T-cell (primary cell): ENCODE measurements around the gene TTLL11. TPM values are rescaled to one million over a fixed set of nuclear protein-coding genes. Genes with fewer than 3 reads are reported as not detected.

Experiments
- ATAC-seq, 4 experiments: fragments of 200-7000 bp in 3 of 4; fragments of 150-1000 bp in 1 of 4; cut with Tn5 transposase; replicated peaks in 1 of 4; 1 replicate in 3 of 4; 2 replicates in 1 of 4; pipeline ENCODE4 v1.10.0; 2021; ENCODE audit warnings: moderate library complexity in 3 of 4, mild to moderate bottlenecking in 2 of 4, moderate number of reproducible peaks in 1 of 4
- CTCF ChIA-PET, 2 donors: fragments of 300-600 bp; sonication (Branson Sonifier 250); formaldehyde crosslinking; loops; one replicate each; lab custom pipeline; 2022; ENCODE audit warnings: antibody characterized with exemption in 2 of 2; lab: Charles Lee
- POLR2A ChIA-PET, 2 donors: fragments of 300-600 bp; sonication (Branson Sonifier 250); formaldehyde crosslinking; loops; one replicate each; lab custom pipeline; 2022; ENCODE audit warnings: antibody characterized with exemption in 2 of 2; lab: Charles Lee
- DNase-seq, 35 experiments: peaks; one replicate each; pipeline versions ENCODE4 v3.0.0 to v3.0.0-alpha.2; 2013 to 2023
- H3K27ac ChIP-seq: one replicate; pipeline ENCODE4 v1.5.1; 2013; ENCODE audit warnings: low read length
- H3K27me3 ChIP-seq, 2 experiments: replicated peaks in 1 of 2; 1 replicate in 1 of 2; 2 replicates in 1 of 2; pipeline versions ENCODE4 v1.6.1 to v1.7.0; 2013; ENCODE audit warnings: low read length in 1 of 2, mixed read lengths in 1 of 2; ENCODE audit not compliant: control insufficient read depth in 2 of 2, insufficient read depth in 2 of 2; ENCODE audit errors: extremely low read depth in 1 of 2
- H3K36me3 ChIP-seq, 2 donors: 1 replicate in 1 of 2; 2 replicates in 1 of 2; pipeline versions ENCODE4 v1.6.1 to v1.7.0; 2013; ENCODE audit warnings: low read length in 1 of 2; ENCODE audit not compliant: control insufficient read depth in 2 of 2, insufficient read depth in 1 of 2; ENCODE audit errors: extremely low read depth in 1 of 2
- H3K4me1 ChIP-seq, 2 experiments: 1 replicate in 1 of 2; 2 replicates in 1 of 2; pipeline versions ENCODE4 v1.6.1 to v1.7.0; 2013; ENCODE audit warnings: low read length in 2 of 2, mixed read lengths in 1 of 2; ENCODE audit not compliant: insufficient read depth in 2 of 2, control insufficient read depth in 1 of 2; ENCODE audit errors: extremely low read depth in 1 of 2
- H3K4me3 ChIP-seq, 2 donors: 1 replicate in 1 of 2; 2 replicates in 1 of 2; pipeline versions ENCODE4 v1.5.1 to v1.7.0; 2013; ENCODE audit warnings: mild to moderate bottlenecking in 2 of 2, low read length in 1 of 2, moderate library complexity in 1 of 2; ENCODE audit not compliant: control insufficient read depth in 1 of 2; ENCODE audit errors: extremely low read depth in 1 of 2
- H3K9me3 ChIP-seq: 2 replicates; pipeline ENCODE4 v1.7.0; 2013
- H3K27ac Mint-ChIP-seq, 2 donors: one replicate each; pipeline ENCODE4 v1.8.0; 2020 to 2021; ENCODE audit warnings: mild to moderate bottlenecking in 2 of 2, mixed read lengths in 2 of 2
- H3K27me3 Mint-ChIP-seq, 2 donors: one replicate each; pipeline ENCODE4 v1.8.0; 2021 to 2022; ENCODE audit warnings: mixed read lengths in 2 of 2
- H3K36me3 Mint-ChIP-seq: one replicate; pipeline ENCODE4 v1.8.0; 2021; ENCODE audit warnings: mixed read lengths
- H3K4me1 Mint-ChIP-seq, 3 donors: one replicate each; pipeline ENCODE4 v1.8.0; 2020 to 2022; ENCODE audit warnings: mixed read lengths in 3 of 3, mild to moderate bottlenecking in 1 of 3
- H3K4me3 Mint-ChIP-seq, 3 donors: one replicate each; pipeline ENCODE4 v1.8.0; 2020 to 2022; ENCODE audit warnings: mild to moderate bottlenecking in 3 of 3, mixed read lengths in 3 of 3, moderate library complexity in 3 of 3
- H3K9me3 Mint-ChIP-seq, 3 donors: one replicate each; pipeline ENCODE4 v1.8.0; 2020 to 2022; ENCODE audit warnings: mixed read lengths in 3 of 3
- WGBS: methylation state at CpG from one replicate; pipeline ENCODE4 v1.1.5; 2013; ENCODE audit warnings: missing lambda C conversion rate; ENCODE audit not compliant: insufficient coverage; 5-methylcytosine and 5-hydroxymethylcytosine counted together
- total RNA-seq, 35 experiments: library from RNA in 6 of 35; stranded (reverse) in 6 of 35; fragments of 120-200 nt in 1 of 35; gene quantifications; one replicate each; pipeline versions ENCODE4 v1.2.1 to v1.2.4 and lab custom pipeline; 2013 to 2026

The TTLL11 gene
- total RNA-seq, 5 donors from 2014 or later (not counting 1 experiment from before 2014, with no cell fraction given): 3.4 to 4.8 (median 4.6) TPM

DNA sequence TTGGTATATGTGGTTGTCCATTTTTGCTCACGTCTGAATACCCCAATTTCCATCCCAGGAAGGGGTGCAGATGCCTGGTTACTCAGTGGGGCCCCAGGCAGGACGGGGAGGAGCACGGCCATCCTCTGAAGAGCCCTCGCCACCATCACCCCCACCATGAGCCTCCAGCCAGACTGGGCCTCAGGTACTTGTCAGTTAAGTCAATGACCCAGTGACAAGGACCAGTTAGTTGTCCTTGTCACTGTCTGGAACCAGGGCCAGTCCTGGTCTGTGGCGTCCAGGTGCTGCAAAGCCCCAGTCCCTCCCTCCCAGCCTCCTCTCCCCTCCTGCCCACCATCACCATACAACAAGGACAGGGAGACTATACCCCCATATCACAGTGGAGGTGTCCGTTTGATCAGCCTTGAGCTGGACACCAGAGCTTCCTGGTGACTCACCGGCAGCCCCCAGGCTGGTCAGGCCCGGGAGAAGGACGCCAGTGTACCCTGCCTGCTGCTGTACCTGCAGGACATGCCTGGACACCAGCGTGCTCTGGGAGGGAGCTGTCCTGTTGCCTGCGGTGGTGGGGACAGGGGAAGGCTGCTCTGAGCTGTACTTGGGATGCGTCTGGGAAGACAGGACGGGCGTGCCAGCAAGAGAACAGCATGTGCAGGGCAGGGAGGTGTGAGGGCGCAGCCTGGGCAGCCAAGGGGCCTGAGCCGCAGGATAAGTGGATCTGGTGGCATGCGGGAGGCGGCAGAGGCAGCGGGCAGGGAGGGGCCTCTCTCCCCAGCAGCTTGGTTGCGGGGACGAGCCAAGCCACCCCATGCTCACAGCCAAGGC, 32.6 kb upstream of the TTLL11 start:
- peak overlapping the region in 1 of 3 donors; percentile 75 for H3K4me3 Mint-ChIP-seq

DNA sequence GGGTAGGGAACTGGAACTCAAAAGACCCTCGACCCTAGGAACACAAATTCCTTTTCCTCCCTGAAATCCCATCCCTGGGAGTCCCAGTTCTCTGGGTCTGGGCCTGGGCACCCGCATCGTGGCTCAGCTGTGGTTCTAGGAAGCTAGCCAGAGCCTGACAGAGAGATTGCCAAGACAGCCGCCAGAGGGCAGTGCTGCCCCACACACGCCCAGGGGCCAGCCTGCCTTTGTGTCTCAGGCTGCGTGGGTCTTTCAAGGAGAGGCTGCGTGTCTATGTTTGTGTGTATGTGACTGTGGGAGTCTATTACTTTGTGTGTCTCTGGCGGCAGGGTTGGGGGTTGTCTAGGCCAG, 32.0 kb upstream of the TTLL11 start:
- Mint-ChIP-seq H3K27me3 (peaks cover 22 to 28% of the 10 kb centered on the region in 2 donors), H3K4me3 (peak overlapping the region; percentile 35 to 62 (median 40))
- no peaks in the 10 kb centered on the region for H3K36me3 ChIP-seq

More for the DNA sequence above, 32.6 kb upstream of the TTLL11 start:
- Histone ChIP-seq H3K36me3 (no peaks in the 10 kb centered on the region), H3K27ac (no peak overlapping the region), H3K27me3 (peaks cover 0 to 77% of the 10 kb centered on the region in 2 experiments), H3K4me3 (peak overlapping the region in 1 of 2 donors; percentile 53), H3K4me1 (peaks cover 0 to 44% of the 10 kb centered on the region in 2 experiments), H3K9me3 (no peaks in the 10 kb centered on the region)
- peak in 1 of 4 experiments; percentile 9 for ATAC-seq
- no peak for DNase-seq
- Mint-ChIP-seq H3K27ac (no peak overlapping the region), H3K27me3 (peaks cover 26 to 28% of the 10 kb centered on the region in 2 donors), H3K4me1 (peaks cover 15 to 45% (median 19%) of the 10 kb centered on the region in 3 donors), H3K9me3 (no peaks in the 10 kb centered on the region), H3K36me3 (no peaks in the 10 kb centered on the region)
- WGBS: 81% methylated on average over 18 of the region's 21 CpGs
- CTCF ChIA-PET: interaction anchor here (0.6 to 2.9 kb wide), 14 partner anchors 9 to 683 kb away, joined by 3 to 27 read pairs (median 4); partner anchors contain the start of genes MORN5 (in 1 of the 2) and NDUFA8 (in 1 of the 2)
- POLR2A ChIA-PET: interaction anchor here in 1 of 2 donors (0.6 kb wide), 1 partner anchor 1332 kb away, joined by 3 read pairs; no protein-coding TSS in a partner anchor

DNA sequence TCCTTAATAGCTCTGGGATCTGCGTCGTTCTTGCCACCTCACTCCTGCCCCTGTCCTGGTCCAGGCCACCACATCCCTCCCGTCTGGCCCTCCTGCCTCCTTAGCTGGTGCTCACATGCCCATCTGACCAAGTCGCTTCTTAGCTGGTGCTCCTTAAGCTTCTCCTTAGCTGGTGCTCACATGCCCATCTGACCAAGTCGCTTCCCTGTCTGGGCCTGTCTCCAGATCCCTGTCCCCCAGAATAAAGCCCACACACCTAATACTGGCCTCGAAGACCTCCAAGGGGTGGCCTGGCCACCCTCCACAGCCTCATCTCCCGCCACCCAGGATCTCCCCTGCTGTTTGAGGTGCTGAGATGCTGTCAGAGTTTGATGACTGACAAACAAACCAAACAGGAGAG, 31.4 kb upstream of the TTLL11 start:
- DNase-seq (no peak), ATAC-seq (no peak)
- no peaks in the 10 kb centered on the region for H3K36me3 Mint-ChIP-seq
- Histone ChIP-seq H3K27ac (no peak overlapping the region), H3K4me1 (peaks cover 0 to 44% of the 10 kb centered on the region in 2 experiments), H3K27me3 (peaks cover 0 to 74% of the 10 kb centered on the region in 2 experiments), H3K4me3 (no peak overlapping the region), H3K9me3 (no peaks in the 10 kb centered on the region), H3K36me3 (no peaks in the 10 kb centered on the region)
- no peaks in the 10 kb centered on the region for H3K9me3 Mint-ChIP-seq
- ChIA-PET CTCF (interaction anchor here (0.5 to 2.9 kb wide), 24 partner anchors 8 to 1001 kb away, joined by 3 to 27 read pairs (median 3); partner anchors contain the start of genes MORN5 (in 1 of the 2), MRRF (in 1 of the 2) and NDUFA8 (in 1 of the 2)), POLR2A (no interaction called here)
- WGBS: 86% methylated on average over 3 of the region's 7 CpGs
- no peak overlapping the region for H3K4me3 Mint-ChIP-seq
- H3K27me3 Mint-ChIP-seq: peaks cover 22 to 28% of the 10 kb centered on the region in 2 donors
- H3K27ac Mint-ChIP-seq: no peak overlapping the region
- H3K4me1 Mint-ChIP-seq: peaks cover 15 to 42% (median 19%) of the 10 kb centered on the region in 3 donors

More for the DNA sequence above, 32.0 kb upstream of the TTLL11 start:
- H3K9me3 ChIP-seq: no peaks in the 10 kb centered on the region
- Mint-ChIP-seq H3K4me1 (peaks cover 15 to 45% (median 19%) of the 10 kb centered on the region in 3 donors), H3K36me3 (no peaks in the 10 kb centered on the region), H3K27ac (no peak overlapping the region), H3K9me3 (no peaks in the 10 kb centered on the region)
- ChIA-PET CTCF (interaction anchor here (0.6 to 2.9 kb wide), 18 partner anchors 8 to 684 kb away, joined by 3 to 27 read pairs (median 4); partner anchors contain the start of genes MORN5 (in 1 of the 2), MRRF (in 1 of the 2) and NDUFA8 (in 1 of the 2)), POLR2A (interaction anchor here in 1 of 2 donors (0.6 kb wide), 1 partner anchor 1331 kb away, joined by 3 read pairs; no protein-coding TSS in a partner anchor)
- H3K4me3 ChIP-seq: no peak overlapping the region
- 0% methylated on average over 5 of the region's 8 CpGs for WGBS
- ATAC-seq (peak; percentile 73 to 86 (median 77)), DNase-seq (peak; percentile 45 to 85 (median 72))
- peaks cover 0 to 77% of the 10 kb centered on the region in 2 experiments for H3K27me3 ChIP-seq
- no peak overlapping the region for H3K27ac ChIP-seq
- peaks cover 0 to 44% of the 10 kb centered on the region in 2 experiments for H3K4me1 ChIP-seq

DNA sequence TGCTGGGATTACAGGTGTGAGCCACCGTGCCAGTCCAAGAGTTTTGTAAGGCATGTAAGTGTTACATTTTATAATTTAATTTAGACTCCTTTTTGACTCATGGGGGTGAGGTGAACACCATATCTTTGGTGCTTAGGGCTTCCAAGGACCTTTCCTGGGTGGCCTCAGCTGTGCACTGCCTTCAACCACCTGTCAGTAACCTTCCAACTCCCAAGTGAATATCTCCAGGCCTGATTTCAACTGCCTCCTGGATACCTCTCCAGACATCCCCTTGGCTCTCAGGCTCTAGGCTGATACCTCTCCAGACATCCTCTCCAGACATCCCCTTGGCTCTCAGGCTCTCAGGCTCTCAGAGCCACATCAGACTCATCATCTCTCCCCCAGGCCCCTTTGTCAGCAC, 30.9 kb upstream of the TTLL11 start:
- POLR2A ChIA-PET: no interaction called here
- ATAC-seq: no peak
- H3K36me3 Mint-ChIP-seq: no peaks in the 10 kb centered on the region
- no peak overlapping the region for H3K27ac Mint-ChIP-seq
- no peak overlapping the region for H3K4me3 Mint-ChIP-seq
- peaks cover 0 to 44% of the 10 kb centered on the region in 2 experiments for H3K4me1 ChIP-seq
- peaks cover 22 to 27% of the 10 kb centered on the region in 2 donors for H3K27me3 Mint-ChIP-seq
- no peaks in the 10 kb centered on the region for H3K9me3 ChIP-seq
- H3K4me1 Mint-ChIP-seq: peaks cover 15 to 42% (median 19%) of the 10 kb centered on the region in 3 donors
- no peak for DNase-seq
- CTCF ChIA-PET: interaction anchor here (0.6 to 2.9 kb wide), 15 partner anchors 9 to 1000 kb away, joined by 3 to 27 read pairs (median 5); no protein-coding TSS in a partner anchor
- no peak overlapping the region for H3K4me3 ChIP-seq
- peaks cover 0 to 70% of the 10 kb centered on the region in 2 experiments for H3K27me3 ChIP-seq
- no peaks in the 10 kb centered on the region for H3K36me3 ChIP-seq
- H3K9me3 Mint-ChIP-seq: no peaks in the 10 kb centered on the region
- no CpG with 5 or more reads among the region's 1 CpG for WGBS
- H3K27ac ChIP-seq: no peak overlapping the region

DNA sequence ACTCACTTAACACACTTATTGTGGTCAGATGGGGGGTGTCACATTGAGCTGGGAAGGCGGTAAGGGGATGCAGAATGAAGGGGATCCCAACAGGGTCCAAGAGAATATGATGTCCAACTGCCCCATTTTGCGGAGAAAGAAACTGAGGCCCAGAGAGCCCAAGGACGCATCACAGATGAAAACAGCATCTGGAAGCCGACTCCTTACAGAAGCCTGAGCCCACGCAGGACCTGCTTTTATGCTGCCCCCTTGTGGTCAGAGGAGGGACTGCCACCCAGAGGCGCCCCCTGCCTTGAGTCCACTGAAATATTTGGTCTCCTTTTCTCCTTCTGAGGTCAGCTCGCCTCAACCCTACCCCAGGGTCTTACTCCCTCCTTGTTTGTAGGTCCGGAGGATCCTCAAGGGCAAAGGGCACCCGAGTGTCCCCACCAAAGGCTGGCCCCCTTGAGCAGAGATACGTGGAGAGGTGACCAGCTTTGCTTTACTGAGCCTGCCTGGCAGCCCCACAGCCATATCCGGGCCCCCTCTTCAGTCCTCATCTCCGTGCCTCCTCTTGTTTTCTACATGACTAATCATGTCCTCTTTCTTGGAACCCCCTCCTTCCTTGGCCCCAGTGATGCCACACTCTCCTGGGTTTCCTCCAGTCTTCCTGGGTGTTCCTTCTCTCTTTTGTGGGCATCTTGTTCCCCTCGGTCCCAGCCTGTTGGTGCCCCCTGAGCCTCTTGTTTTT, 30.0 kb upstream of the TTLL11 start:
- DNase-seq: peak; percentile 29 to 83 (median 62)
- no peaks in the 10 kb centered on the region for H3K9me3 ChIP-seq
- no peak overlapping the region for H3K27ac ChIP-seq
- no peak overlapping the region for H3K4me3 Mint-ChIP-seq
- no peaks in the 10 kb centered on the region for H3K36me3 ChIP-seq
- 30% methylated on average over 11 of the region's 13 CpGs for WGBS
- peaks cover 15 to 35% (median 19%) of the 10 kb centered on the region in 3 donors for H3K4me1 Mint-ChIP-seq
- H3K4me3 ChIP-seq: no peak overlapping the region
- ChIA-PET POLR2A (no interaction called here), CTCF (interaction anchor here (0.6 to 2.9 kb wide), 8 partner anchors 10 to 896 kb away, joined by 3 to 16 read pairs (median 5); no protein-coding TSS in a partner anchor)
- H3K27ac Mint-ChIP-seq: no peak overlapping the region
- peaks cover 22 to 27% of the 10 kb centered on the region in 2 donors for H3K27me3 Mint-ChIP-seq
- no peaks in the 10 kb centered on the region for H3K36me3 Mint-ChIP-seq
- peaks cover 0 to 60% of the 10 kb centered on the region in 2 experiments for H3K27me3 ChIP-seq
- ATAC-seq: peak; percentile 46 to 69 (median 58)
- no peaks in the 10 kb centered on the region for H3K9me3 Mint-ChIP-seq
- peaks cover 0 to 38% of the 10 kb centered on the region in 2 experiments for H3K4me1 ChIP-seq
